COLO829 (cell line): ENCODE measurements around the gene PRRG3.
"Not testable (repeated sequence)": the region's sequence is repeated elsewhere in the genome, so short reads cannot be mapped to it uniquely, and the experiment has no call there.

Experiments used
- DNase-seq: peaks from one replicate; pipeline ENCODE4 v3.0.0; 2012; ENCODE audit warnings: low spot score

PRRG3 gene

DNA sequence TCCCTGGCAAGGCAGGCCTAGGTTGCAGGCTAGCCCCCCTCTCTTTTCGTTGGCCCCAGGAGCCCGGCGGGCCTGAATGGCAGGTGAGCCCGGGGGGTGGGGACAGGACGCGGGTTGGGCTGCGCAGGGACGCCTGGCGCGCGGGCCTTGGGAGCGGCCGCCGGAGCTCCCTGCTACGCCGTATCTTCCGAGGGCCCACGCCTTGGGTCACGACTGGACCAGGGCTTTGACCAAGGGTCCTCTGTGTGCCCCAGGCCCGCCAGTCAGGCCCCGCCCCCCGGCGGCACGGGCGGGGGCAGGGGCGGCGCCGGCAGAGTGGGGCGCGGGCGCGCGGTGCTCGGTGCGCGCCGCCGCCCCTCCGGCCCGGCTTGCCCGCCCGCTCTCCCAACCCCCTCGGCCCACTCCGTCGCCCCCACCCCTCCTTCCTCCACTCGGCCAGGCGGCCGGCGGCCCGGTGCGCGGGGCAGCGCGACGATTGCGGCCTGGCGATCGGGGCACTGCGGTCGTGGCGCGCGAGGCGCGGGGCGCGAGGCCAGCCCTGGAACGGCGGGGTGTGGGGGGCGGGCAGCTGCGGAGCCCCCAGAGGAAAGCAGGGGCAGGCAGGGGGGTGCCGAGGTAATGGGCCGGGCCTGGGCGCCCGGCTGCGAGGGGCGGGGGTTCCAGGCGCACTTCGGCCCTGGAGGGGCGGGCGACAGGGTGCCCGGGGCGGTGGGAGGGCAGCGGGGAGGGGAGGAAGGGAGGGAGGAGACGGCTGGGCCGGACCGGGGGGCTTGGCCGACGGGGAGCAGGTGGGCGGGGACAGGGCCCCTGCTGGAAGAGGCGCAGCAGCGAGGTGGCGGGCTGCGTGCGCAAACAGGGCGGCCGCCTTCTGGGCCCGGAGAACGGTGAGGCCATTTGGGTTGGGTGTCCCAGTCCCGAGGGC is at the start of gene PRRG3:
Gene PRRG3 (plus strand): TSS at position 798 of the 922 bp plus-strand sequence. CDS start 3,357 bp downstream, outside the sequence.
- DNase-seq, result no peak

DNA sequence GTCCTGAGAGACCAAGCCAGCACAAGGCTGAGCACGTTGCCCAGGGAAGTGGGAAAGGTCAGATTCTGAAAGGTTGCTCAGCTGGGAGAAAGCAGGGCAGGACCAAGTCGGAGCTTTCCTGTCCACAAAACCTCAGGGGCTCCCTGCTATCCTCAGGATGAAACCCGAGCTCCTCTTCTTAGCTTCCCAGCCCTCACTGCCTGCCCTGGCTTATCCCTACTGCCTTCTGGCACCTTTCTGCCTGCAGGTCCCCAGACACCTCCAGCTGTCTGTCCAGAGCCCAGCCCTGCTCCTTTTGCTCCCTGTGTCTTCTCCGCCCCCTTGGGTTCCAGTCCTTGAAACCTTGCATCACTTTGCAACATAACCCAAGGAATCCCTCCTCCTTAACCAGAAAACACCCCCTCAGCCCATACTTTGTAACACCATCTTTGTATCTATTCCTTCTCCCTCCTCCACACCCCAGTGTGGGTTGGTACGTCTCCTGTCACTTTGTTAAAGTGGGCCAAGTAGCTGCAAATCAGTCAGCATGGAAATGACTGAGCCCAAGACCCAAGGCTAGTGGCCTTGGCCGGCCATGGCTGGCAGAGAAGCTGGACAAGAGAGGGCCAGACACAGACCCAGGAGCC is 20.0 kb upstream of the PRRG3 start:
- no peak for DNase-seq

DNA sequence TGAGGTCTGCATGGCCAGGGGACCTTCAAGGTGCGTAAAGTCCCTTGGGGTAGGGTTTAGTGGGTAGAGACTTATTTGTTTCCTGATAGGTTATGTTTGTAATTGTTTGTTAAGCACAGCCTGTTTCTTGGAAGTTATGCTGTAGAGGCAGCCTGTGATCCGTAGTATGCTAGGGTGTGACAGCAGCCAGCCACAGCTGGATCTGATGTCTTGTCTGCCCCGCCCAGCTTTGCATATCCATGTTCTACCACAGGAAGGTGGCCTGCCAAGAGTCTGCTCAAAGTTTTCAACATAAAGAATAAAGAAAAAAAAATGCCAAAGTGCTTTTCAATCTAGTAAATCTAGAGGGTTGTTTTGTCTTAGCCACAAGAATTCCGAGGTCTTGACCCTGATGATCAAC is 19.1 kb upstream of the PRRG3 start:
- no peak for DNase-seq

DNA sequence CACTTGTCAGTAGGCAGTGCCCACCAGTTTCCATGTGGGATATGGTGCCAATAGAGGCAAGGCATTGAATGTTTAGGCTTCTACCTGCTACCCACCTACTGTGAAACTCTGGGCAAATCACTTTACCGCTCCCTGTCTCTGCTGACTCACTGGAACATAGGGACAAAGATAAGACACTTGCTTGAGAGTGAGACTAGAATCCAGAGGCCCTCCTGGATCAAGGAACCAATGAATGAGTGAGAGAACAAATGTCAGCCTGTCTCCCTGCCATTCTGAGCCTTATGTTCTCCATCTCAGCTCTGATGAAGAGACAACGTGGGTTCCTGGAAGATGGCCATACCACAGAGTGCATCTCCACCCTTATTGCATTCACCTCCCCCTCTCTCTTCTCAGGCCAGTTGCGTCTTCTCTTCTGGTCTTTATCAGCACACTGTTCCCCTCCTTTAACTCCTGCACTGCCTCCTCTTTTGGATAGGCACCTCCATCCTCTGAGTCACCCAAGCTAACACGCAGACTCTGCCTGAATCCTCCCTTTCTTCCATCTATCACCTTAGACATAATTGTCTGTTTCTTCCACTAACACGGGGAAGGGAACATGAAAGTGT is 15.4 kb upstream of the PRRG3 start:
- no peak for DNase-seq

DNA sequence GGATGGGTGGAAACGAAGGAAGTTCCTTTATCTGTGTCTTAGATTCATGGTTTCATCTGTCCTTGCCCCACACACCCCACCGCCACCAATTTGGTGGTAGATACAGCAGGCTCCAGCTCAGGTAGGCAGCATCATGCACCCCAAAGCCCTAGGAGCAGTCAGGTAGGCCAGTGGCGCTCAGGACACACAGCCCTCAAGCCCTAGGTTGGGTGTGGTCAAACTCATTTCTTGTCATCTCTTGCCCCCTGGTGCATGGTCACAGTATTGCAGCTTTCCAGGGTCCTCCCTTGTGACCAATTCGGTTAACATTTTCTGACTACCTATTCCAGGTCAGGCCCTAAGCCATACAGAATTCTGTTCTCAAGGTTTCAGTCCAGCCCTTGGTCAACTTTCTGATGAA is 14.5 kb upstream of the PRRG3 start:
- DNase-seq, result peak; percentile 14

DNA sequence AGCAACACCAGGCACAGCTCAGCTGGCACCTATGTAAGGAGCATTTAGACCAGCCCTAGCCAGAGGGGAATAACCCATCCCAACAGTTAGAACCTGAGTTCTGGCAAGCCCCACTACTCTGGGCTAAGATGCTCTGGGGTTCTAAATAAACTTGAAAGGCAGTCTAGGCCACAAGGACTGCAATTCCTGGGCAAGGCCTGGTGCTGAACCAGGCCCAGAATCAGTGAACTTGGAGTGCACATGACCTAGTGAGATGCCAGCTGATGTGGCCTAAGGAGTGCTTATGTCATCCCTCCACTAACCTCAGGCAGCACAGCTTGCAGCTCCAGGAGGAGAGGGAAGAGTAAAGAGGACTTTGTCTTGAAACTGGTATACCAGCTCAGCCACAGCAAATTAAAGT is 7.6 kb upstream of the PRRG3 start:
- no peak for DNase-seq

DNA sequence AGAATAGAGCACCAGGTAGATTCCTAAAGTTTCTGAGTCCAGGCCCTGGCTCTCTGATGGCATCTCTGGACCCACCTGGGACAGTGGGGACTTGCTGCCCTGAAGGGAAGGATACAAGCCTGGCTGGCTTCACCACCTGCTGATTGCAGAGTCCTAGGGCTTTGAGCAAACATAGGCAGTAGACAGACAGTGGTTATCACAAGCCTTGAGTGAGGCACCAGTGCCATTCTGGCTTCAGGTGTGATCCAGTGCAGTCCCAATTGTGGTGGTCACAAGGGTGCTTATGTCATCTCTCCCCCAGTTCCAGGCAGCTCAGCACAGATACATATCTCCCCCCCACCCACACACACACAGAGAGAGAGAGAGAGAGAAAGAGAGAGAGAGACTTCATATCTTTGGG is 6.6 kb upstream of the PRRG3 start:
- no peak for DNase-seq

DNA sequence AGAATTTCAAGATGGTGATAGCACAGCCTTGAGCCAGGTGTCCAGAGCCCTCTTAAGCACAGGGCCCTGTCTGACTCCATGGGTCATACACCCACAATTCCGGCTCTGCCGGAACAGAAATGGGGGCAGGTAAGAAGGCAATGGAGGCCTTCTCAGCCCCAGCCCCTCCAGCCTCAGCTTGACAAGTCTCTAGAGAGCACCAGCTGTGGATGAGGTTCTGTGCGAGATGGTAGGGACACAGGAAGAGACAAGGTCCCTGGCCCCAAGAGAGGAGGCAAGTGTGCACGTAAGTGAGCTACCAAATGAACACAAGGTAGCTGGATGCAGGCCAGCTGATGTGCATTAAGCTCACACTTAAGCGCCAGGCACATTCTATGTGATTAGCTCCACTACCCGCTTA is 2.4 kb upstream of the PRRG3 start:
- no peak for DNase-seq

DNA sequence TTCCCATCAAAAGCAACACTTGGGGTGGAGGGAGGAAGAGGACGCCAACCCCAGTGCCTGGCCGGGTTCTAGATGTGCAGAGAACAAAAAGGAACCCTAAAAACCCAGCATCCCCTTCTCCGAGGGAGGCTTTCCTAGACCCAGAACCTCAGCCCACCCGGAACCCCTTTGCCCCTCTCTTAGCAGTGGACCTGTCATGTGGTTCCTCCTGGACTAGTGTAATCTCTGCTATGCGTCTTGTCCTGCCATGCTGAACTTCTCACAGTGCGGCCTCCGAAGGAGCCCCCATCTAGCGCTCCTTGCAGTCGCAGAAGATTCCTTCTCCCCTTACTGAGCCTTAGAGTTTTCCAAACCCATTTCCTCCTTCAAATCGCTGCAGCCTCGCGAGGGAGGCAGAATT is 1.1 kb upstream of the PRRG3 start:
- DNase-seq, result no peak

DNA sequence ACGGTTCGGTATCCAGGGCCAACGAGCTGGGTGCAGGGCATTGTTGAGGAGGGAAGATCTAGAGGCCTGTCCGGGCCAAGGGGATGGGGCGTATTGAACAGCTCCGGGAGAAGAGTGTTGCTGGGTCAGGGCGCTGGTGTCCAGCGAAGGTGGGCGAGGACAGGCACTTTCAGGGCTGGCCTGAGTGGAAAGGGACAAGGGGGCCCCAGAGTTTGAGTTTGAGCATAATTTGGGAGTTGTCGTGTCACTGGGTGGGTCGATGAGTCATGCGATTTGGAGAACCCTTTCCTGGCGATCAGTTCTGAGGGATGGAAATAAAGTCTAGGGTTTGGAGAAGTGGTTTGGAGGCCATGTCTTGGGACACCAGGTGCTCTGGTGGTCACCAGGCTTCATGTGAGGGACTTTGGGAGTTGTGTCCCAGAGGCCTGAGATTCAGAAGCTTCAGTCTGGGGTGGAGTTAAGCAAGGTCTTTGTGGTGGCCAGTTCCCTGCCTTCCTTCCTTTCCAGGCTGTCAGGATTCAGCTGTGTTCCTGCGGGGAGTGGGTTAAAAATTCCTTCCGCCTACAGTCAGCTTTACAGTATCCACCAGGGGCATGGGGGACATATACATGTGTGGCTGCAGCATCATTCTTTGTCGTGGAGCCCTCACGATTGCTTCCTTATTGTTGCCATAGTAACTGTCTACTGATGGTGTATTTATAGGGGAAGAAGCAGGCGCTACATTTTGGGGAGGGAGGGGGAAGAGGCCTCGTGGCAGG is 504 bp downstream of the PRRG3 start:
- DNase-seq, result no peak

DNA sequence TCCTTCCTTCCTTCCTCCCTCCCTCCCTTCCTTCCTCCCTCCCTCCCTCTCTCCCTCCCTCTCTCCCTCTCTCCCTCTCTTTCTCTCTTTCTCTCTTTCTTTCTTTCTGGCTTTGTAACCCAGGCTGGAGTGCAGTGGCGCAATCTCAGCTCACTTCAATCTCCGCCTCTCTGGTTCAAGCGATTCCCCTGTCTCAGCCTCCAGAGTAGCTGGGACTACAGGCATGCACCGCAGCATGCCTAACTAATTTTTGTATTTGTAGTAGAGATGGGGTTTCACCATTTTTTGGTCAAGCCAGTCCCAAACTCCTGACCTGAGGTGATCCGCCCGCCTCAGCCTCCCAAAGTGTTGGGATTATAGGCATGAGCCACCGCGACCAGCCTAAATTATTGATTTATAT is 1.8 kb downstream of the PRRG3 start:
- DNase-seq, result not testable (repeated sequence)

DNA sequence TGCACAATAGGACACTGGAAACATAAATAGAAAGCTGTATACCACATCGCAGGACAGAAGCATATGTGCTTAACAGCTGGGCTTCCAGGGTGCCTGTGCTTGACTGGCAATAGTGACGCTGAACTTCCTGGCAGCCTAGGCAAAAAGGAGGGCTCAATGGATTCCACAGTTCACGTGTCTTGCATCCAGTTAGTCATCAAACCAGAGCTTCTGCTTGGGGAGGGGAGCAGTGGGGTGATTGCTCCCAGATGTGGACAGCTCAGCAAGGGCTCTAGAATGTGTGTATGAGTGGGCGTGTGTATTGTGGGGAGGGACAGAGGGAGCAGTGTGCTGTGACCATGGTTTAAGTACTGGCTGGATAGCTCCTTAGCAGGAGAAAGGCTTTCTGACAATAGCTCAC is 2.3 kb downstream of the PRRG3 start:
- DNase-seq, result peak; percentile 22

DNA sequence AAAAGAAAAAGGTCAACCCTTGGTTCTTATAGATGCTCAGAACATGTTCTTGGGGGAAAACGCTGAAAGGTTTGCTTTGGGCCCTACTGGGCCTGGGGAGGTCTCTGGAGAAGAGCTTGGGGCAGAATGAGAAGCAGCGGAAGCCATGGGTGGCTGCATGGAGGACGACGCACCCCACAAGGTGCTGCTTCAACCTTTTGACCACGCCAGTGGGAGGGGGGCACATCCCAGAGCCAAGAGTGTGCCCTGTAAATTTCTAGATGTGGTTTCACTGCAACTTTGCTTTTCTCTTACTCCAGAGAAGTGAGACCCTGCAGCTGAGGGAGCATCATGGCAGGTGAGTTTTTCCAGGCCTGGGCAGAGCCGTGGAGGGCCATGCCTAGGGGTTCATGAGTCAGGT is 3.2 kb downstream of the PRRG3 start:
- DNase-seq, result no peak

DNA sequence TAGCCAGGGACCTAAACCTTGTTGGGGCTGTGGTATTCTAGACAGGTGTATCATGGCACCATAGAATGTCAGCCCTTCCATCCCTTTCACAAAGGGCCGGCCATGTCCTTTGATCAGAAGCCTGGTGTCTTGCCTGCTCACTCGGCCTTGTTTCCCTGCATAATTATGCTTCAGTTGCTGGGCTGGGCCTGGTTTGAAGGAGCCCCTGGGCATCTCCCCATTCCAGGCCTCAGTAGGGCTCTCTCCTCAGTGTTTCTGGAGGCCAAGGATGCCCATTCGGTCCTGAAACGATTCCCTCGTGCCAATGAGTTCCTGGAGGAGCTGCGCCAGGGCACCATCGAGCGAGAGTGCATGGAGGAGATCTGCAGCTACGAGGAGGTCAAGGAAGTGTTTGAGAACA is 4.5 kb downstream of the PRRG3 start:
- no peak for DNase-seq

DNA sequence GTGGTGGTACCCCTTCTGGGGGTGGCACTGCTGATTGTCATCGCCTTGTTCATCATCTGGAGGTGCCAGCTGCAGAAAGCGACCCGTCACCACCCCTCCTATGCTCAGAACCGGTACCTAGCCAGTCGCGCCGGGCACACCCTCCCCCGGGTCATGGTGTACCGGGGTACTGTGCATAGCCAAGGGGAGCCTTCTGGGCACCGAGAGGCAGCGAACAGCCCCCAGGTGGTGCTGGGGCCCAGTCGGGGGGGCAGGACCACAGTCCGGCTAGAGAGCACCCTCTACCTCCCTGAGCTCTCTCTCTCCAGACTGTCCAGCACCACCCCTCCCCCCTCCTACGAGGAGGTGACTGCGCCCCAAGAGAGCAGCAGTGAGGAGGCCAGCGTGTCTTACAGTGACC is 5.3 kb downstream of the PRRG3 start:
- DNase-seq, result no peak

DNA sequence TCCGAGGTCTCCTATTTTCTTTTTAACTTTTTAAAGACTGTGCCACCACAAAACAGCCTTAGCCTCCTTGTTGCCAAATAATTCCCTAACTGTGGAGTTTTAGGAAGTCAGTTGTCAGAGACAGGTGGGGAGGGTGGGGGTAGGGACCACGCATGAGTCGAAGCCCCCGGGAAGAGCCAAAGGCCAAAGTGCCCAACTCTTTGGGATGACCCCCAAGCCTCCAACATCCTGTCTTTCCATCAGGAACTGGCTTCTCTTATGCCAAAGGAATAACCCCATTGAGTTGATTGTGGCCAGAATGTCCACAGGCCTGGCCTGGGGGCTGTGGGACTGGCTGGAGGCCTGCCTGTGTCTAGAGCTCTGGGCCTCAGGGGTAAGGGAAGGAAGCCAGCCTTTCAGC is 5.8 kb downstream of the PRRG3 start:
- DNase-seq, result no peak

DNA sequence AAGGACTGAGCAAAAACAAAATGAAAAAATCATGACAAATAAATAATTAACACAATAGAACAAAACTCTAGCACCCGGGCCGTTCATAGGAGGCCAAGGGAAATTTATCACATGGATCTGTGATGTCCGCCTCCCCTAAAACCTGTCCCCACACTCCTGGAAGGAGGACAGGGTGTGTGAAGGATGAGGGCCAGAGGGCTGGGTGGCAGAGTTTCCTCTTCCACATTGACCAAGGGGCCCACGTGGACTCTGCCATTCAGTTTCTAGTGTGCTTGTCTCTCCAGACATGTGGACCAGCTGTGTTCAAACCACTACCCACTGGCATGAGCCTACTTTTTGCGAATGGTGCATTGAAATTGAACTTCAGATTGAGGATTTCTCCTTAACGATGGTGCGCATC is 6.3 kb downstream of the PRRG3 start:
- no peak for DNase-seq

DNA sequence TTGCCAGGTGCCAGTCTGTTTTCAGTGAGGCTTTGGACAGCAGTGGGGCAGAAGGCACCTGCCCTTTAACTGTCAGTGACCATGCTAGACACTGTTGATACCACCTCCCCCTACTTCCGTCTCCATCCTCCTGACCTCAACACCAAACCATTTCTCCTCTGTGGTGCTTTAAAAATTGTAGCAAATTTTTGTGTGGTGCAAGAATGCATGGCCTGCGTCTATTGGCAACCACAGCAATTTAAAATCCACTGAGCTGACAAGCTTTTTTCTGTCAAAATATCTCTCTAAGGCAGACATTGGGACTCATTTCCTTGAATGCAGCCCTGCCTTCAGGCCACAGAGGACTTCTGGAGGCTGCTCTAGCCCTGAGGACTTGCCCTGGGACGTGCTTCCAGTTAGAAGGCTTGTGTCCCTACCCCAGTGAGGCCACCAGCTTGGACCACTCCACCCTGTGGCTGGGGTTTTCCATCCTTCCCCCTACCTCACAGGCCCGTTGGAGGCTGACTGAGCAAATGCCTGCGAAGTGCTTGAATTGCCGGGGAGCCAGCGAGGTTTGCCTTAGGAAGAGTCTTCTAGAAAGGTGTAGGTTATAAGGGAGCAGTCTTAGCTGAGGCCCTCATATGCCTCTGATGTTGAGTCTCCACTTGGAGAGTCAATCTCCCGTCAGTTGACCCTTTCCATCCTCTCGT is 6.9 kb downstream of the PRRG3 start:
- DNase-seq, result no peak

DNA sequence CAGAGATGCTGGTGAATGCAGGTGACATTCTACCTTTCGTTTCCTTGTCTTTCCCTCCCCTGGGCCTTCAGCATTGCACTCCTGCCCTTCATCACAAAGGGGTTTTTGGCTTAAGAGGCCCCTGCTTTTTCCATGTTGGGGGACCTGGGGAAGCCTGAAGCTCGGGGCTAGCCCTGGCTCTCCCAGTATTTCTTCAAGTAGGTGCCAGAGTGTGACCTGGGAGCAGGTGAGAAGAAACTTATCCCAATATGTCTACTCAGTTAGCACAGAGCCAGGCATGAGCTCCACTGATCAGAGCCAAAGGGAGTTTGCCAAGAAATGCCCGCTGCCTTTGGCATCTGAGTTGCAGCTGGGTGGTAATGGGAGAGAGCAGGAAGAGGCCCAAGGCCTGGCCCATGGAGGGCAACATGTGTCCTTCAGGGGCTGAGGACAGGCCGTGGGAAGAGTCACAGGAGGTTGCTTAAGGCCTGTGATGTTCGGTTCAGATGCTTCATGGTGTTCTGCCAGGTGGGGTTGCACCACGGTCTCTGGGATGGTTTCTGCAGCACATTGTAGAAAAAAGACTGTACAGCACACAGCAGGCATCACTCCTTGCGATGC is 7.6 kb downstream of the PRRG3 start:
- no peak for DNase-seq

DNA sequence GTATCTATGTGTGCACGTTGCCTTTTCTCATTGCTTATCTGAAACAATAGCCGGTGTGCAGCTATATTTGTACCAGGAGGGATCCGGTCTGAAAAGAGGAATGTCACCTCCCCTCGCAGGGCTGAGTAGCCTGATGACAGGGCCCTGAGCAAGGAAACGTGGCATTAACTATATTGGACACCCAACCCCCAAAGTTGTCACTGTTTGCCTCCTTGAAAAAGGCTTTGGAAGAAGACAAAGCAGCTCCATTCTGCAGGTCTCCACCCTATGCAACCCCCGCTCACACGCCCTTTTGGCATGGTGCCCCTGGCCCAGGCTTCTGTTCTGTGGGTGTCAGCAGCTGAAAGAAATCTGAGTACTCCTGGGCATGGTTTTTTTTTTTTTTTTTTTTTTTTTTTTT is 8.2 kb downstream of the PRRG3 start:
- no peak for DNase-seq

DNA sequence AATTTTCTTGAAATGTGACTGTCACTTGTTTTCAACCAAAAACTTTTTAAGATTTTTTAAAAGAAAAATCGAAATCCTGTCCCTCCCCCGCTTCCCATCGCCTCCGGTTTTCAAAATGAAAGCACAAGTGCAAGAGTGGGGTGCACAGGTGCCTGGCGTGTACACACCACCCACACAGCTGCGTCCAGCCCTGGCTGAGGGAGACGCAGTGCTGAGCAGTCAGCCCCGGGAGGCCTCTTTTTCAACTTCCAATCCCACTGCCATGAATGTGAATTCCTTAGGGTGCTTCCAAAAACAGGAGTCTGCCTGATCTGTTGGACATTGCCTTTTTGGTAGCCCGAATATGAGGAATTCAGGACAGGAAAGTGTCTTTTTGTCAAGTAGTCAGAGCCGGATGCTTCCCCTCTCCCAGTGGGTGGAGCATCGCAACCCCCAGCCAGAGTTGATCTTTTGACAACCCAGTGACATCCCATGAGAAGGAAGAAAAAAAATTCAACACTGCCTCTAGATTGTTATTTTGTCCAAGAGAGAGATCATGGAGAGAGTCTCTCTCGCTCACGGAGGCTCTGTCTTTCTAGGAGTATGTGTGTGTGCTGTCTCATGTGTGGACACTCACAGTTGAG is 8.9 kb downstream of the PRRG3 start:
- DNase-seq, result no peak
